Keratinocyte (primary cell): ENCODE data around the gene CHSY3. TPM values are rescaled to one million over a fixed set of nuclear protein-coding genes. Genes with fewer than 3 reads are reported as not detected.

Experiments
- DNase-seq: peaks from one replicate; pipeline ENCODE4 v3.0.0-alpha.2; 2011; ENCODE audit warnings: low read depth, missing footprints, low spot score
- FAIRE-seq: peaks from 2 replicates; lab custom pipeline; 2011; peaks lifted over from hg19 to GRCh38; lab: Jason Lieb, UNC
- H2AFZ ChIP-seq: 2 replicates; pipeline ENCODE4 v1.6.0; 2012; ENCODE audit warnings: low read length, control low read depth, inconsistent platforms; ENCODE audit not compliant: control insufficient read depth
- H3K27ac ChIP-seq: 2 replicates; pipeline ENCODE4 v1.5.1; 2011; ENCODE audit warnings: low read length; ENCODE audit not compliant: control insufficient read depth, insufficient read depth
- H3K27me3 ChIP-seq: 3 replicates; pipeline ENCODE4 v1.6.0; 2011; ENCODE audit warnings: low read length; ENCODE audit not compliant: control insufficient read depth, insufficient read depth; ENCODE audit errors: extremely low read depth
- H3K36me3 ChIP-seq, 2 experiments: 2 replicates in 1 of 2; 3 replicates in 1 of 2; pipeline ENCODE4 v1.5.1; 2011; ENCODE audit warnings: low read length in 2 of 2, mild to moderate bottlenecking in 1 of 2; ENCODE audit not compliant: control insufficient read depth in 2 of 2, insufficient read depth in 2 of 2; ENCODE audit errors: extremely low read depth in 1 of 2
- H3K4me1 ChIP-seq: 3 replicates; pipeline ENCODE4 v1.5.1; 2011; ENCODE audit warnings: low read length; ENCODE audit not compliant: control insufficient read depth, insufficient read depth; ENCODE audit errors: extremely low read depth
- H3K4me2 ChIP-seq: 3 replicates; pipeline ENCODE4 v1.6.0; 2011; ENCODE audit warnings: low read depth, low read length; ENCODE audit not compliant: control insufficient read depth, insufficient read depth; ENCODE audit errors: extremely low read depth
- H3K4me3 ChIP-seq, 3 experiments: fragments of 200-600 bp in 1 of 3; sonication (generic) in 1 of 3; 2 replicates in 2 of 3; 3 replicates in 1 of 3; pipeline ENCODE4 v1.5.1; 2011 to 2016; ENCODE audit warnings: low read length in 3 of 3, mild to moderate bottlenecking in 3 of 3, control low read depth in 2 of 3, inconsistent platforms in 1 of 3, low read depth in 1 of 3, mixed read lengths in 1 of 3, mixed run types in 1 of 3, moderate library complexity in 1 of 3; ENCODE audit not compliant: control insufficient read depth in 2 of 3, insufficient read depth in 2 of 3; ENCODE audit errors: extremely low read depth in 1 of 3
- H3K79me2 ChIP-seq: 2 replicates; pipeline ENCODE4 v1.6.0; 2012; ENCODE audit warnings: low read length; ENCODE audit not compliant: control insufficient read depth, insufficient read depth
- H3K9ac ChIP-seq: 3 replicates; pipeline ENCODE4 v1.6.0; 2011; ENCODE audit warnings: low read length; ENCODE audit not compliant: control insufficient read depth, insufficient read depth; ENCODE audit errors: extremely low read depth
- H3K9me1 ChIP-seq: 3 replicates; pipeline ENCODE4 v1.6.0; 2011; ENCODE audit warnings: low read length; ENCODE audit not compliant: control insufficient read depth, insufficient read depth; ENCODE audit errors: extremely low read depth
- H3K9me3 ChIP-seq: 2 replicates; pipeline ENCODE4 v1.5.1; 2012; ENCODE audit warnings: low read depth, low read length; ENCODE audit not compliant: control insufficient read depth
- H4K20me1 ChIP-seq: 3 replicates; pipeline ENCODE4 v1.6.0; 2011; ENCODE audit warnings: low read length; ENCODE audit not compliant: control insufficient read depth, insufficient read depth; ENCODE audit errors: extremely low read depth
- EZH2 ChIP-seq: IDR thresholded peaks from one replicate; pipeline ENCODE4 v1.6.1; 2012; ENCODE audit warnings: inconsistent platforms, mild to moderate bottlenecking, low read length, moderate library complexity
- dilution Hi-C: fragments of 300-500 bp; cut with MboI; formaldehyde crosslinking; loops from one replicate; pipeline ENCODE4 v1.7.0; 2020; ENCODE audit warnings: low sequenced_read_pairs; ENCODE audit not compliant: extremely low pct_ligation_motif_present
- polyA plus RNA-seq, 5 experiments: library from polyadenylated mRNA; depleted of rRNA in 3 of 5; stranded (reverse) in 3 of 5; stranded (forward) in 1 of 5; unstranded in 1 of 5; fragments of >200 nt; gene quantifications; 1 replicate in 1 of 5; 2 replicates in 3 of 5; 3 replicates in 1 of 5; pipeline versions ENCODE4 v1.2.1 to v1.2.3, GENCODE V29; 2011 to 2012; ENCODE audit warnings: missing spikeins in 2 of 5, low read depth in 1 of 5, low replicate concordance in 1 of 5
- TF ChIP-seq, protein P1 (sequence below), 3 experiments: IDR thresholded peaks in 1 of 3; conservative IDR thresholded peaks in 1 of 3; optimal IDR thresholded peaks in 1 of 3; 2 replicates in 2 of 3; 3 replicates in 1 of 3; pipeline versions ENCODE3 to v1.5.1; 2011; ENCODE audit warnings: low read length in 3 of 3, mild to moderate bottlenecking in 3 of 3, moderate library complexity in 2 of 3, control low read depth in 1 of 3, inconsistent platforms in 1 of 3; ENCODE audit not compliant: insufficient read depth in 2 of 3; ENCODE audit errors: extremely low read depth in 1 of 3

Gene CHSY3
- polyA plus RNA-seq, 1 donor (not counting 4 experiments of a cell fraction or from before 2014, with no cell fraction given) = 0.47 TPM

DNA sequence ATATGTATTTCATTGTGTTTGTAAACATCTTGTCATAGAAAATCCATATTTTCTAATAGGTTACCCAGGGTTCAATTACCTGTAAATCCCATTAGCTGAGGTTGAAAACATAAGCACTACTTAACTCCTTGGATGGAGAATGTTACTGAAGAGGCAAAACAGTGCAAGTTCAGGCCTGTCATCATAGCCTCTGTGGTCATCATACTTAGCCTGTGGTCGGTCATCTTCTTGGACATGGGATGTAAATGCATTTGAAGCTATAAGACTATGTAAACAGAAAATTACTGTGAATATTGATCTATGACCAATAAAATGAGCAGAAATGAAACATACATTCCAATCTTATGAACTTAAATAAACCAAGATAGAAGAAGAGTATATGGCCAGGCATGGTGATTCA is 164.7 kb downstream of the CHSY3 start:
- no peak for DNase-seq
- dilution Hi-C loops = no loop called here
- no peak for FAIRE-seq
- Histone ChIP-seq H3K9ac (no peak overlapping the region), H3K9me1 (no peaks in the 10 kb centered on the region), H3K79me2 (no peaks in the 10 kb centered on the region), H3K4me2 (no peak overlapping the region), H3K4me3 (no peak overlapping the region), H3K4me1 (no peaks in the 10 kb centered on the region), H4K20me1 (no peaks in the 10 kb centered on the region), H3K27ac (no peak overlapping the region), H2AFZ (no peak overlapping the region), H3K36me3 (no peaks in the 10 kb centered on the region), H3K27me3 (no peaks in the 10 kb centered on the region), H3K9me3 (no peaks in the 10 kb centered on the region)
- TF ChIP-seq EZH2 = no peak
- TF ChIP-seq, protein P1, sequence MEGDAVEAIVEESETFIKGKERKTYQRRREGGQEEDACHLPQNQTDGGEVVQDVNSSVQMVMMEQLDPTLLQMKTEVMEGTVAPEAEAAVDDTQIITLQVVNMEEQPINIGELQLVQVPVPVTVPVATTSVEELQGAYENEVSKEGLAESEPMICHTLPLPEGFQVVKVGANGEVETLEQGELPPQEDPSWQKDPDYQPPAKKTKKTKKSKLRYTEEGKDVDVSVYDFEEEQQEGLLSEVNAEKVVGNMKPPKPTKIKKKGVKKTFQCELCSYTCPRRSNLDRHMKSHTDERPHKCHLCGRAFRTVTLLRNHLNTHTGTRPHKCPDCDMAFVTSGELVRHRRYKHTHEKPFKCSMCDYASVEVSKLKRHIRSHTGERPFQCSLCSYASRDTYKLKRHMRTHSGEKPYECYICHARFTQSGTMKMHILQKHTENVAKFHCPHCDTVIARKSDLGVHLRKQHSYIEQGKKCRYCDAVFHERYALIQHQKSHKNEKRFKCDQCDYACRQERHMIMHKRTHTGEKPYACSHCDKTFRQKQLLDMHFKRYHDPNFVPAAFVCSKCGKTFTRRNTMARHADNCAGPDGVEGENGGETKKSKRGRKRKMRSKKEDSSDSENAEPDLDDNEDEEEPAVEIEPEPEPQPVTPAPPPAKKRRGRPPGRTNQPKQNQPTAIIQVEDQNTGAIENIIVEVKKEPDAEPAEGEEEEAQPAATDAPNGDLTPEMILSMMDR (optimal IDR thresholded peaks at IDR 0.05 in 1 of 3, IDR thresholded peaks at IDR 0.05 in 1 of 3, conservative IDR thresholded peaks at IDR 0.05 in 1 of 3; ENCODE audit: extremely low read depth in 1 of 3, insufficient read depth in 2 of 3, low read length in 3 of 3) = no peak

DNA sequence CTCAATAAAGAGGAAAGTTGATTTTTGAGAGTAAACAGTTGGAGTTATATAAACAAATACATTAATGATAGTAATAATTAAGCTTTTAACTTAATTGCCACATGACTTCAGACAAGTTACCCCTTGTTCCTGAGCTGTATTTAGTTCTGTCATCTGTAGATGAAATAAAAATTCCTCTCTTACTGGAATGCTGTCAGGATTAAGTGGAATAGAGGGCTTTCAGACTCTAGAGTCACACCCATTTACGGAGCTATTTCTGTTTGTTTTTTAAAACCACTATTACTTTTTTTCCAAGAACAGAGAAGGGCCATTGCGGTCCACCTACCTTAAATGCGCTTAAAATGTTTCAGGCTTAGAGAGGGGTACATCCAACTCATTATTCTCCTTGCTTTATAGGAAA is 170.6 kb downstream of the CHSY3 start:
- no peak for FAIRE-seq
- no peak for TF ChIP-seq EZH2
- TF ChIP-seq, protein P1 (optimal IDR thresholded peaks at IDR 0.05 in 1 of 3, IDR thresholded peaks at IDR 0.05 in 1 of 3, conservative IDR thresholded peaks at IDR 0.05 in 1 of 3; ENCODE audit: extremely low read depth in 1 of 3, insufficient read depth in 2 of 3, low read length in 3 of 3) = no peak
- dilution Hi-C loops = no loop called here

More for the DNA sequence above, 170.6 kb downstream of the CHSY3 start:
- H3K4me2 ChIP-seq = no peak overlapping the region
- H2AFZ ChIP-seq = no peak overlapping the region
- no peaks in the 10 kb centered on the region for H3K9me1 ChIP-seq
- DNase-seq = no peak
- H3K36me3 ChIP-seq = no peaks in the 10 kb centered on the region
- no peaks in the 10 kb centered on the region for H4K20me1 ChIP-seq
- H3K9ac ChIP-seq = no peak overlapping the region
- H3K9me3 ChIP-seq = no peaks in the 10 kb centered on the region
- H3K4me3 ChIP-seq = no peak overlapping the region
- H3K4me1 ChIP-seq = no peaks in the 10 kb centered on the region
- H3K79me2 ChIP-seq = no peaks in the 10 kb centered on the region
- H3K27me3 ChIP-seq = no peaks in the 10 kb centered on the region
- no peak overlapping the region for H3K27ac ChIP-seq
